OCI-LY3 (cell line): ENCODE measurements around the gene AKTIP.
"Not testable (repeated sequence)": the region's sequence is repeated elsewhere in the genome, so short reads cannot be mapped to it uniquely, and the experiment has no call there.

ENCODE experiments used
- H2AFZ ChIP-seq: fragments of 200-600, 300-600 bp; shearing (Covaris generic); 2 replicates; pipeline ENCODE4 v1.6.0; 2014; ENCODE audit warnings: antibody characterized with exemption, low read depth, low read length
- H3K27ac ChIP-seq: fragments of 200-600, 300-600 bp; sonication (generic); 2 replicates; pipeline ENCODE4 v1.5.1; 2014; ENCODE audit warnings: mild to moderate bottlenecking, low read length, moderate library complexity, mixed read lengths
- H3K27me3 ChIP-seq: fragments of 200-600, 300-600 bp; sonication (generic); 2 replicates; pipeline ENCODE4 v1.6.1; 2014; ENCODE audit warnings: low read depth, low read length, mixed read lengths
- H3K36me3 ChIP-seq: fragments of 200-600, 300-600 bp; sonication (generic); replicated peaks from 2 replicates; pipeline ENCODE3; 2014; ENCODE audit warnings: low read depth, low read length, mixed read lengths
- H3K4me1 ChIP-seq: fragments of 300-600, 200-600 bp; sonication (generic); 2 replicates; pipeline ENCODE4 v1.6.1; 2014; ENCODE audit warnings: low read length, mixed read lengths
- H3K4me2 ChIP-seq: fragments of 200-600, 300-600 bp; sonication (generic); 2 replicates; pipeline ENCODE4 v1.6.1; 2014; ENCODE audit warnings: low read length, mixed read lengths
- H3K4me3 ChIP-seq: fragments of 300-600, 200-600 bp; sonication (generic); 2 replicates; pipeline ENCODE4 v1.5.1; 2014; ENCODE audit warnings: antibody characterized with exemption, mild to moderate bottlenecking, low read length, moderate library complexity
- H3K79me2 ChIP-seq: fragments of 300-600, 200-600 bp; shearing (Covaris generic); 2 replicates; pipeline ENCODE4 v1.6.1; 2014; ENCODE audit warnings: mild to moderate bottlenecking, low read length, mixed read lengths
- H3K9ac ChIP-seq: fragments of 300-600, 200-600 bp; shearing (Covaris generic); 2 replicates; pipeline ENCODE4 v1.6.0; 2014; ENCODE audit warnings: mild to moderate bottlenecking, low read length, moderate library complexity
- H3K9me3 ChIP-seq: fragments of 200-600, 300-600 bp; shearing (Covaris generic); 2 replicates; pipeline ENCODE4 v1.6.1; 2014; ENCODE audit warnings: low read length, mixed read lengths; ENCODE audit not compliant: insufficient read depth
- H4K20me1 ChIP-seq: fragments of 200-600, 300-600 bp; sonication (generic); 2 replicates; pipeline ENCODE4 v1.6.1; 2016; ENCODE audit warnings: low read length, mixed read lengths; ENCODE audit not compliant: insufficient read depth
- CTCF ChIP-seq: fragments of 200-600, 300-600 bp; sonication (generic); IDR thresholded peaks from 2 replicates; pipeline ENCODE4 v1.5.1; 2014; ENCODE audit warnings: antibody characterized with exemption, low read length, low read depth
- EZH2phosphoT487 ChIP-seq: fragments of 200-600 bp; shearing (Covaris generic); IDR thresholded peaks from 2 replicates; pipeline ENCODE4 v1.6.1; 2018; ENCODE audit warnings: antibody characterized with exemption, mixed run types, low read depth

Gene AKTIP

GRCh38 chr16:53518550-53519416 lies 15.8 kb upstream of the AKTIP start:
- no peak overlapping the region for H2AFZ ChIP-seq
- H3K9me3 ChIP-seq, result no peaks in the 10 kb centered on the region
- no peak overlapping the region for H3K4me2 ChIP-seq
- H3K79me2 ChIP-seq, result no peaks in the 10 kb centered on the region
- no peaks in the 10 kb centered on the region for H3K27me3 ChIP-seq
- TF ChIP-seq EZH2phosphoT487 (no peak), CTCF (no peak)
- H3K36me3 ChIP-seq, result no peaks in the 10 kb centered on the region
- no peaks in the 10 kb centered on the region for H4K20me1 ChIP-seq
- H3K4me3 ChIP-seq, result no peak overlapping the region
- no peak overlapping the region for H3K27ac ChIP-seq
- H3K4me1 ChIP-seq, result no peaks in the 10 kb centered on the region
- H3K9ac ChIP-seq, result no peak overlapping the region

- TF ChIP-seq CTCF (no peak), EZH2phosphoT487 (no peak)
- H3K4me3 ChIP-seq, result no peak overlapping the region
- H4K20me1 ChIP-seq, result no peaks in the 10 kb centered on the region
- H3K27me3 ChIP-seq, result no peaks in the 10 kb centered on the region
- H3K4me2 ChIP-seq, result no peak overlapping the region
- H3K27ac ChIP-seq, result no peak overlapping the region
- no peaks in the 10 kb centered on the region for H3K4me1 ChIP-seq
- H2AFZ ChIP-seq, result no peak overlapping the region
- H3K79me2 ChIP-seq, result no peaks in the 10 kb centered on the region
- H3K9ac ChIP-seq, result no peak overlapping the region
- H3K36me3 ChIP-seq, result no peaks in the 10 kb centered on the region
- H3K9me3 ChIP-seq, result no peaks in the 10 kb centered on the region
Observed at GRCh38 chr16:53517851-53518250, 14.8 kb upstream of the AKTIP start.

GRCh38 chr16:53515811-53516210 lies 12.8 kb upstream of the AKTIP start:
- TF ChIP-seq EZH2phosphoT487 (no peak), CTCF (no peak)
- Histone ChIP-seq H3K79me2 (no peaks in the 10 kb centered on the region), H3K36me3 (no peaks in the 10 kb centered on the region), H3K4me3 (no peak overlapping the region), H3K4me1 (no peaks in the 10 kb centered on the region), H3K4me2 (no peak overlapping the region), H3K9me3 (no peaks in the 10 kb centered on the region), H3K27me3 (no peaks in the 10 kb centered on the region), H3K27ac (no peak overlapping the region), H3K9ac (no peak overlapping the region), H4K20me1 (no peaks in the 10 kb centered on the region), H2AFZ (no peak overlapping the region)

- Histone ChIP-seq H3K79me2 (no peaks in the 10 kb centered on the region), H3K9me3 (no peaks in the 10 kb centered on the region), H4K20me1 (no peaks in the 10 kb centered on the region), H3K36me3 (no peaks in the 10 kb centered on the region), H3K27me3 (no peaks in the 10 kb centered on the region), H3K4me2 (no peak overlapping the region), H3K9ac (no peak overlapping the region), H3K4me1 (0 out of 2 replicates have a peak, but pooled peaks cover under 1% of the 10 kb centered on the region), H2AFZ (no peak overlapping the region), H3K27ac (no peak overlapping the region), H3K4me3 (no peak overlapping the region)
- no peak for TF ChIP-seq CTCF
- TF ChIP-seq EZH2phosphoT487, result no peak
Observed at GRCh38 chr16:53515259-53515658, 12.2 kb upstream of the AKTIP start.

- H3K27ac ChIP-seq, H3K9ac ChIP-seq, H3K27me3 ChIP-seq, H3K79me2 ChIP-seq, H2AFZ ChIP-seq, H3K36me3 ChIP-seq, H3K4me2 ChIP-seq, H4K20me1 ChIP-seq, H3K4me3 ChIP-seq, H3K9me3 ChIP-seq, H3K4me1 ChIP-seq: not testable (repeated sequence)
Observed at GRCh38 chr16:53512795-53513194, 9.8 kb upstream of the AKTIP start.
